Activated naive CD4-positive, alpha-beta T cell (primary cell): ENCODE measurements around the gene KIAA0319L.

Experiments
- DNase-seq, 4 experiments: peaks; one replicate each; lab custom pipeline; 2025; lab: John Stamatoyannopoulos, UW

The KIAA0319L gene

GRCh38 chr1:35537806-35538205 lies 19.4 kb downstream of the KIAA0319L start:
- DNase-seq: no peak

GRCh38 chr1:35536556-35537162 lies 20.5 kb downstream of the KIAA0319L start:
- DNase-seq: no peak

GRCh38 chr1:35535243-35535642 lies 22.0 kb downstream of the KIAA0319L start:
- DNase-seq: no peak

- no peak for DNase-seq
These were observed 23.6 kb downstream of the KIAA0319L start for GRCh38 chr1:35533586-35533985.

- DNase-seq: no peak
These were observed 24.5 kb downstream of the KIAA0319L start for GRCh38 chr1:35532497-35533223.

GRCh38 chr1:35531368-35531767 lies 25.8 kb downstream of the KIAA0319L start:
- no peak for DNase-seq

- DNase-seq: no peak
These were observed 26.3 kb downstream of the KIAA0319L start for GRCh38 chr1:35530946-35531345.

GRCh38 chr1:35530168-35530567 lies 27.0 kb downstream of the KIAA0319L start:
- no peak for DNase-seq

GRCh38 chr1:35524106-35524505 lies 33.1 kb downstream of the KIAA0319L start:
- DNase-seq: no peak

- DNase-seq: no peak
These were observed 37.8 kb downstream of the KIAA0319L start for GRCh38 chr1:35519432-35519831.

GRCh38 chr1:35518183-35518582 lies 39.0 kb downstream of the KIAA0319L start:
- DNase-seq: no peak

- DNase-seq: no peak
These were observed 45.9 kb downstream of the KIAA0319L start for GRCh38 chr1:35511305-35511704.

GRCh38 chr1:35509558-35509957 lies 47.6 kb downstream of the KIAA0319L start:
- no peak for DNase-seq

GRCh38 chr1:35507947-35508346 lies 49.3 kb downstream of the KIAA0319L start:
- DNase-seq: no peak

GRCh38 chr1:35506960-35507912 lies 50.0 kb downstream of the KIAA0319L start:
- DNase-seq: no peak

GRCh38 chr1:35505911-35506798 lies 51.0 kb downstream of the KIAA0319L start:
- DNase-seq: no peak

GRCh38 chr1:35502242-35502641 lies 55.0 kb downstream of the KIAA0319L start:
- no peak for DNase-seq

GRCh38 chr1:35500439-35500838 lies 56.8 kb downstream of the KIAA0319L start:
- DNase-seq: no peak

- no peak for DNase-seq
These were observed 57.5 kb downstream of the KIAA0319L start for GRCh38 chr1:35499652-35500176.

- DNase-seq: no peak
These were observed 58.0 kb downstream of the KIAA0319L start for GRCh38 chr1:35499231-35499630.

- DNase-seq: no peak
These were observed 59.6 kb downstream of the KIAA0319L start for GRCh38 chr1:35497571-35497970.
